OCI-LY3 (cell line): ENCODE data around the gene TANC1.

Source experiments
- H2AFZ ChIP-seq: fragments of 200-600, 300-600 bp; shearing (Covaris generic); 2 replicates; pipeline ENCODE4 v1.6.0; 2014; ENCODE audit warnings: antibody characterized with exemption, low read depth, low read length
- H3K27ac ChIP-seq: fragments of 200-600, 300-600 bp; sonication (generic); 2 replicates; pipeline ENCODE4 v1.5.1; 2014; ENCODE audit warnings: mild to moderate bottlenecking, low read length, moderate library complexity, mixed read lengths
- H3K27me3 ChIP-seq: fragments of 200-600, 300-600 bp; sonication (generic); 2 replicates; pipeline ENCODE4 v1.6.1; 2014; ENCODE audit warnings: low read depth, low read length, mixed read lengths
- H3K36me3 ChIP-seq: fragments of 200-600, 300-600 bp; sonication (generic); replicated peaks from 2 replicates; pipeline ENCODE3; 2014; ENCODE audit warnings: low read depth, low read length, mixed read lengths
- H3K4me1 ChIP-seq: fragments of 300-600, 200-600 bp; sonication (generic); 2 replicates; pipeline ENCODE4 v1.6.1; 2014; ENCODE audit warnings: low read length, mixed read lengths
- H3K4me2 ChIP-seq: fragments of 200-600, 300-600 bp; sonication (generic); 2 replicates; pipeline ENCODE4 v1.6.1; 2014; ENCODE audit warnings: low read length, mixed read lengths
- H3K4me3 ChIP-seq: fragments of 300-600, 200-600 bp; sonication (generic); 2 replicates; pipeline ENCODE4 v1.5.1; 2014; ENCODE audit warnings: antibody characterized with exemption, mild to moderate bottlenecking, low read length, moderate library complexity
- H3K79me2 ChIP-seq: fragments of 300-600, 200-600 bp; shearing (Covaris generic); 2 replicates; pipeline ENCODE4 v1.6.1; 2014; ENCODE audit warnings: mild to moderate bottlenecking, low read length, mixed read lengths
- H3K9ac ChIP-seq: fragments of 300-600, 200-600 bp; shearing (Covaris generic); 2 replicates; pipeline ENCODE4 v1.6.0; 2014; ENCODE audit warnings: mild to moderate bottlenecking, low read length, moderate library complexity
- H3K9me3 ChIP-seq: fragments of 200-600, 300-600 bp; shearing (Covaris generic); 2 replicates; pipeline ENCODE4 v1.6.1; 2014; ENCODE audit warnings: low read length, mixed read lengths; ENCODE audit not compliant: insufficient read depth
- H4K20me1 ChIP-seq: fragments of 200-600, 300-600 bp; sonication (generic); 2 replicates; pipeline ENCODE4 v1.6.1; 2016; ENCODE audit warnings: low read length, mixed read lengths; ENCODE audit not compliant: insufficient read depth
- EZH2phosphoT487 ChIP-seq: fragments of 200-600 bp; shearing (Covaris generic); IDR thresholded peaks from 2 replicates; pipeline ENCODE4 v1.6.1; 2018; ENCODE audit warnings: antibody characterized with exemption, mixed run types, low read depth
- TF ChIP-seq, protein P1 (sequence below): fragments of 200-600, 300-600 bp; sonication (generic); IDR thresholded peaks from 2 replicates; pipeline ENCODE4 v1.5.1; 2014; ENCODE audit warnings: antibody characterized with exemption, low read length, low read depth

The TANC1 gene

DNA sequence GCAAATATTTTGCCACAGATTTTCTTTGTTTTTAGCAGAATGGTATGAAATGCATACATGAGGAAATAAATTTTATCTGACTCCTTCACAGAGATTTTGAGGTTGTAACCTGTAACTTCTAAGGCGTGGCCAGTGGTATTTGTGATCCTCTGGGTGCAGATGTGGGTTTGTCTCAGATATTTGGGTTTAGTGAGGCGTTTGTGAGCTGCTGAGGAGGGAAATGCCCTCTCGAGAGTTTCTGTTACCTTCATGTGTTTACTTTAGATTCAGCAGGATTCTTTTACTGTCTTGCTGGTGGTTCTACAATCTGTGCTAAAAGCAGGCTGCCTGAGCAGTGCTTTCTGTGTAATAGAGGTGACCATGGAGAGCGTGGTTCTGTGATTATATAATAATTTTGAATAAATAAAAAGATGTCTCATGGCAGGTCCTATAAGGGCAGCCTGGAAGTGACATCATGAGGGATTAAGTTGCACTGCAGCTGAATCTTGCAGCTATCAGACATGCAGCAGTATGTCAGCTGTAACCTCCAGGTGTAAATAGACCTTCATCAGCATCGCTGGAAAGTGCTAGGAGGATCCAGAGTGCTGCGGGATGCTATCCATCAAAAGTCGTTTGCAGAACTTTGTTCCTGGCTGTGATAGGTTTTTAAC lies 34.1 kb downstream of the TANC1 start:
- no peak overlapping the region for H3K27ac ChIP-seq
- no peak overlapping the region for H3K9ac ChIP-seq
- H4K20me1 ChIP-seq, result no peaks in the 10 kb centered on the region
- no peaks in the 10 kb centered on the region for H3K27me3 ChIP-seq
- H3K36me3 ChIP-seq, result no peaks in the 10 kb centered on the region
- H3K4me1 ChIP-seq, result 0 out of 2 replicates have a peak, but pooled peaks cover 3% of the 10 kb centered on the region
- no peaks in the 10 kb centered on the region for H3K9me3 ChIP-seq
- no peaks in the 10 kb centered on the region for H3K79me2 ChIP-seq
- 0 out of 2 replicates have a peak overlapping the region, but pooled peaks have one; percentile 12 for H3K4me2 ChIP-seq
- no peak overlapping the region for H3K4me3 ChIP-seq
- no peak for TF ChIP-seq EZH2phosphoT487
- TF ChIP-seq, protein P1, sequence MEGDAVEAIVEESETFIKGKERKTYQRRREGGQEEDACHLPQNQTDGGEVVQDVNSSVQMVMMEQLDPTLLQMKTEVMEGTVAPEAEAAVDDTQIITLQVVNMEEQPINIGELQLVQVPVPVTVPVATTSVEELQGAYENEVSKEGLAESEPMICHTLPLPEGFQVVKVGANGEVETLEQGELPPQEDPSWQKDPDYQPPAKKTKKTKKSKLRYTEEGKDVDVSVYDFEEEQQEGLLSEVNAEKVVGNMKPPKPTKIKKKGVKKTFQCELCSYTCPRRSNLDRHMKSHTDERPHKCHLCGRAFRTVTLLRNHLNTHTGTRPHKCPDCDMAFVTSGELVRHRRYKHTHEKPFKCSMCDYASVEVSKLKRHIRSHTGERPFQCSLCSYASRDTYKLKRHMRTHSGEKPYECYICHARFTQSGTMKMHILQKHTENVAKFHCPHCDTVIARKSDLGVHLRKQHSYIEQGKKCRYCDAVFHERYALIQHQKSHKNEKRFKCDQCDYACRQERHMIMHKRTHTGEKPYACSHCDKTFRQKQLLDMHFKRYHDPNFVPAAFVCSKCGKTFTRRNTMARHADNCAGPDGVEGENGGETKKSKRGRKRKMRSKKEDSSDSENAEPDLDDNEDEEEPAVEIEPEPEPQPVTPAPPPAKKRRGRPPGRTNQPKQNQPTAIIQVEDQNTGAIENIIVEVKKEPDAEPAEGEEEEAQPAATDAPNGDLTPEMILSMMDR, result no peak
- H2AFZ ChIP-seq, result no peak overlapping the region

DNA sequence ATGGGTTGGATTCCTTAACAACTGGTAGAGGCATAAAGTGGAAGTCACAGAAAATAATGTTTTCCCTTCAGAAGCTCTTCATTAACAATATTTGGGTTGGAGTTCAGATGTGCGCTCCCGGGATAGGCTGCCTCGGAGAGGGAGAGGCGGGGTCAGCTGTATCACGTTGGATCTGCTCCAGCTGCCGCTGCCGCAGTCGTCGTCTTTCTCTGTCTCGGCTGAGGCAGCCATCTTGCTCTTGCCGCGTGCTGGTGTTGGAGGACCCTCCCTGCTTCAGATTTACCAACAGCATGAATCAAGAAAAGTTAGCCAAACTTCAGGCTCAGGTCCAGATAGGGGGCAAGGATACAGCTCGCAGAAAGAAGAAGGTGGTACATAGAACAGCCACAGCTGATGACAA lies 35.1 kb downstream of the TANC1 start:
- H3K9me3 ChIP-seq, result no peaks in the 10 kb centered on the region
- H3K36me3 ChIP-seq, result no peaks in the 10 kb centered on the region
- no peaks in the 10 kb centered on the region for H3K27me3 ChIP-seq
- H2AFZ ChIP-seq, result no peak overlapping the region
- no peak overlapping the region for H3K27ac ChIP-seq
- H3K4me3 ChIP-seq, result no peak overlapping the region
- no peaks in the 10 kb centered on the region for H3K79me2 ChIP-seq
- no peaks in the 10 kb centered on the region for H4K20me1 ChIP-seq
- H3K4me2 ChIP-seq, result no peak overlapping the region
- H3K9ac ChIP-seq, result no peak overlapping the region
- TF ChIP-seq, protein P1, result no peak
- no peak for TF ChIP-seq EZH2phosphoT487
- 0 out of 2 replicates have a peak, but pooled peaks cover 3% of the 10 kb centered on the region for H3K4me1 ChIP-seq

DNA sequence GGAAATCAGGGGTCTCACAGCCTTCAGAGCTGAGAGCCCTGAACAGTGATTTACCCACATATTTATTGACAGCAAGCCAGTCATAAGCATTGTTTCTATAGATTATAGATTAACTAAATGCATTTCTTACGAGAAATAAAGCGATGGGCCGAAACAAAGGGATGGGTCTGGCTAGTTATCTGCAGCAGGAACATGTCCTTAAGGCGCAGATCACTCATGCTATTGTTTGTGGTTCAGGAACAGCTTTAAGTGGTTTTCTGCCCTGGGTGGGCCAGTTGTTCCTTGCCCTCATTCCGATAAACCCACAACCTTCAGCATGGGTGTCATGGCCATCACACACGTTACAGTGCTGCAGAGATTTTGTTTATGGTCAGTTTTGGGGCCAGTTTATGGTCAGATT lies 36.4 kb downstream of the TANC1 start:
- no peaks in the 10 kb centered on the region for H4K20me1 ChIP-seq
- H3K4me3 ChIP-seq, result no peak overlapping the region
- TF ChIP-seq, protein P1, result no peak
- TF ChIP-seq EZH2phosphoT487, result no peak
- no peak overlapping the region for H3K9ac ChIP-seq
- no peak overlapping the region for H3K4me2 ChIP-seq
- H3K36me3 ChIP-seq, result no peaks in the 10 kb centered on the region
- no peaks in the 10 kb centered on the region for H3K27me3 ChIP-seq
- H3K4me1 ChIP-seq, result no peaks in the 10 kb centered on the region
- H3K27ac ChIP-seq, result no peak overlapping the region
- H2AFZ ChIP-seq, result no peak overlapping the region
- no peaks in the 10 kb centered on the region for H3K9me3 ChIP-seq
- H3K79me2 ChIP-seq, result no peaks in the 10 kb centered on the region

DNA sequence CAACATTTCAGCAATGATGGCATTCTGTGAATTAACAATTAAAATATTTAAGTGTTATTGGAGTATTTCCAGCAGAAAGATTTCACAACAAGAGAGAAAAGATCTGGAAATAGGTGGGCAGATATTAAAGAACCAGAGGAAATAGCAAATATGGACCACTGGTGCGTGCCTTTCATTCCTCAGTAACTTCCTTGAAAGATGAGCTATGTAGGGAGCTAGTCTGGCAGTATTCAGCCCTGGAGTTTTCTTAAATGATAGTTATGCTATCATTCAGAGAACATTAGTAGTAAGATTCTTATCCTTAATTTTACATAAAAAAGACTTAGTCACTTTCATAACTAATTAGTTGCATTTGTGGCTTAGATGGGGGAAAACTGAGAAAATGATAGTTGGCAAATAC lies 41.5 kb downstream of the TANC1 start:
- Histone ChIP-seq H2AFZ (no peak overlapping the region), H3K27me3 (no peaks in the 10 kb centered on the region), H4K20me1 (no peaks in the 10 kb centered on the region), H3K9ac (no peak overlapping the region), H3K36me3 (no peaks in the 10 kb centered on the region), H3K27ac (no peak overlapping the region), H3K4me2 (no peak overlapping the region), H3K79me2 (no peaks in the 10 kb centered on the region), H3K9me3 (peaks cover 3% of the 10 kb centered on the region; the same call in 1 of the 2 replicates), H3K4me3 (no peak overlapping the region), H3K4me1 (no peaks in the 10 kb centered on the region)
- TF ChIP-seq, protein P1, result no peak
- TF ChIP-seq EZH2phosphoT487, result no peak
